PC-9 (cell line): Measurements from ENCODE around the gene KCNH8. TPM values are rescaled to one million over a fixed set of nuclear protein-coding genes. Genes with fewer than 3 reads are reported as not detected.
"Not testable (repeated sequence)": the region's sequence is repeated elsewhere in the genome, so short reads cannot be mapped to it uniquely, and the experiment has no call there.

Experiments
- BruUV-seq: library from RNA; stranded (reverse); fragments of 400-500 nt; replicated peaks from 2 replicates; lab custom pipeline; 2021; lab: Mats Ljungman, UMichigan
- CTCF ChIA-PET: fragments of 300-600 bp; sonication (Branson Sonifier 250); formaldehyde crosslinking; loops from one replicate; lab custom pipeline; 2022; ENCODE audit warnings: antibody characterized with exemption; lab: Charles Lee
- POLR2A ChIA-PET: fragments of 300-600 bp; sonication (Branson Sonifier 250); formaldehyde crosslinking; loops from one replicate; lab custom pipeline; 2022; ENCODE audit warnings: antibody characterized with exemption; ENCODE audit not compliant: unreplicated experiment; lab: Charles Lee
- DNase-seq, 2 experiments: peaks; one replicate each; pipeline versions ENCODE4 v3.0.0 to v3.0.0-alpha.2; 2015 to 2022; ENCODE audit warnings: mixed read lengths in 1 of 2
- H2AFZ ChIP-seq: fragments of 200-600 bp; sonication (generic); 2 replicates; pipeline ENCODE4 v1.8.1; 2017; ENCODE audit warnings: antibody characterized with exemption
- H3F3A ChIP-seq: fragments of 200-600 bp; sonication (generic); 2 replicates; pipeline ENCODE4 v1.8.1; 2017; ENCODE audit warnings: antibody characterized with exemption, mild to moderate bottlenecking, low read depth; ENCODE audit not compliant: insufficient read depth
- H3K27ac ChIP-seq: fragments of 200-600 bp; sonication (generic); 2 replicates; pipeline ENCODE4 v1.6.1; 2016; ENCODE audit warnings: mixed run types
- H3K27me3 ChIP-seq: fragments of 200-600 bp; sonication (generic); 2 replicates; pipeline ENCODE4 v1.6.1; 2016; ENCODE audit warnings: low read depth, mixed run types; ENCODE audit not compliant: insufficient read depth
- H3K36me3 ChIP-seq: fragments of 200-600 bp; sonication (generic); 2 replicates; pipeline ENCODE4 v1.6.1; 2016; ENCODE audit warnings: low read depth, mixed run types
- H3K4me1 ChIP-seq: fragments of 200-600 bp; sonication (generic); replicated peaks from 2 replicates; pipeline ENCODE4 v1.6.1; 2016; ENCODE audit warnings: mixed run types; ENCODE audit not compliant: insufficient read depth
- H3K4me2 ChIP-seq: fragments of 200-600 bp; sonication (generic); 2 replicates; pipeline ENCODE4 v1.6.1; 2017; ENCODE audit warnings: mixed run types
- H3K4me3 ChIP-seq: fragments of 200-600 bp; sonication (generic); 2 replicates; pipeline ENCODE4 v1.6.1; 2016; ENCODE audit warnings: mixed run types
- H3K79me2 ChIP-seq: fragments of 200-600 bp; sonication (generic); 2 replicates; pipeline ENCODE4 v1.6.1; 2017; ENCODE audit warnings: low read depth, mixed run types
- H3K9me2 ChIP-seq: fragments of 200-600 bp; sonication (generic); 2 replicates; pipeline ENCODE4 v1.8.1; 2017; ENCODE audit warnings: mild to moderate bottlenecking; ENCODE audit not compliant: insufficient read depth
- H3K9me3 ChIP-seq: fragments of 200-600 bp; sonication (generic); 2 replicates; pipeline ENCODE4 v1.8.1; 2016; ENCODE audit warnings: low read depth; ENCODE audit not compliant: insufficient read depth
- H4K20me1 ChIP-seq: fragments of 200-600 bp; sonication (generic); 2 replicates; pipeline ENCODE4 v1.8.1; 2017; ENCODE audit not compliant: insufficient read depth
- EZH2 ChIP-seq: fragments of 200-600 bp; sonication (generic); IDR thresholded peaks from 2 replicates; pipeline ENCODE4 v1.8.0; 2017; ENCODE audit warnings: antibody characterized with exemption, low read depth
- intact Hi-C: fragments of 100-400 bp; cut with micrococcal nuclease; formaldehyde crosslinking; loops from one replicate; pipeline ENCODE4 v1.10.0; 2022; ENCODE audit not compliant: unreplicated experiment
- total RNA-seq: library from RNA; stranded (reverse); gene quantifications from 2 replicates; pipeline ENCODE4 v1.2.3, GENCODE V29; 2021
- TF ChIP-seq, protein P1 (sequence below): fragments of 200-600 bp; sonication (generic); conservative IDR thresholded peaks from 2 replicates; pipeline ENCODE4 v1.6.1; 2017; ENCODE audit warnings: mixed run types, antibody characterized with exemption, mild to moderate bottlenecking, moderate library complexity

The KCNH8 gene
- total RNA-seq, 1 experiment from 2014 or later, result 0.63 TPM

DNA sequence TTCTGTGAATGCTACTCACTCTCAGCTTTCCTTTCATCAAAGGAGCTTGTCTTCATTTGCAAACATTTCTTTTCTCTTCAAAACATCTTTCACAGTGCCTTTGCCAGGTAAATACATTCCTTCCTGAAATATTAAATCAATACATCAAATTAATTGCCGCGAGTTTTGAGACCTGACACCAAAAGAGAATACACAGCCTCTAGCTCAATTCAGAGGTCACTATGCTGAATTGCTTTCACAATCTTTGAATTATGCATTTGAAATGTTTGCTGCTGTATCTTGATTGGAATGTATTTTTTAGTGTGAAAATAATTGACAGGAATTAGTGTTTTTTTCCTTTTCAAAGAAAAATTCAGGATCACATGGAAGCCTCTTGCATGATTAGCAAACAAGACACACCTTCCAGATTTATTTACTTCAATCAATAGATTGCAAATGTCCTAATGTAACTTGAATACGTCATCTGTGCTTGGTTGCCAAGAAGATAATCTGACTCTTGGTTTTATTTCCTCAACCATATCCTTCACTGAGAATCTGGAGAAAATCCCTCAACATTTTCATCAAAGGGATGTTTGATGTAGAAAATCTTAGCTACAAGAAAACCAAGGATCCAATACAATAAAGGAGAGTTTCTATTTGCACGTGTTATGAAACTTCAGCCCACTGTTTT, 83.6 kb downstream of the KCNH8 start:
- no peaks in the 10 kb centered on the region for H3K79me2 ChIP-seq
- H3K4me3 ChIP-seq, result no peak overlapping the region
- no peaks in the 10 kb centered on the region for H3K9me2 ChIP-seq
- TF ChIP-seq, protein P1, sequence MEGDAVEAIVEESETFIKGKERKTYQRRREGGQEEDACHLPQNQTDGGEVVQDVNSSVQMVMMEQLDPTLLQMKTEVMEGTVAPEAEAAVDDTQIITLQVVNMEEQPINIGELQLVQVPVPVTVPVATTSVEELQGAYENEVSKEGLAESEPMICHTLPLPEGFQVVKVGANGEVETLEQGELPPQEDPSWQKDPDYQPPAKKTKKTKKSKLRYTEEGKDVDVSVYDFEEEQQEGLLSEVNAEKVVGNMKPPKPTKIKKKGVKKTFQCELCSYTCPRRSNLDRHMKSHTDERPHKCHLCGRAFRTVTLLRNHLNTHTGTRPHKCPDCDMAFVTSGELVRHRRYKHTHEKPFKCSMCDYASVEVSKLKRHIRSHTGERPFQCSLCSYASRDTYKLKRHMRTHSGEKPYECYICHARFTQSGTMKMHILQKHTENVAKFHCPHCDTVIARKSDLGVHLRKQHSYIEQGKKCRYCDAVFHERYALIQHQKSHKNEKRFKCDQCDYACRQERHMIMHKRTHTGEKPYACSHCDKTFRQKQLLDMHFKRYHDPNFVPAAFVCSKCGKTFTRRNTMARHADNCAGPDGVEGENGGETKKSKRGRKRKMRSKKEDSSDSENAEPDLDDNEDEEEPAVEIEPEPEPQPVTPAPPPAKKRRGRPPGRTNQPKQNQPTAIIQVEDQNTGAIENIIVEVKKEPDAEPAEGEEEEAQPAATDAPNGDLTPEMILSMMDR, result no peak
- TF ChIP-seq EZH2, result no peak
- no peak overlapping the region for H3K27ac ChIP-seq
- intact Hi-C loops, result loop anchor here (10.0 kb wide), 1 partner anchor 633 kb away; no protein-coding TSS in a partner anchor
- H3K4me2 ChIP-seq, result no peak overlapping the region
- ChIA-PET CTCF (no interaction called here), POLR2A (no interaction called here)
- no peak overlapping the region for H2AFZ ChIP-seq
- no peaks in the 10 kb centered on the region for H3F3A ChIP-seq
- no peak for DNase-seq
- no peaks in the 10 kb centered on the region for H4K20me1 ChIP-seq
- no peaks in the 10 kb centered on the region for H3K27me3 ChIP-seq
- H3K9me3 ChIP-seq, result no peaks in the 10 kb centered on the region
- no peaks in the 10 kb centered on the region for H3K36me3 ChIP-seq
- H3K4me1 ChIP-seq, result no peaks in the 10 kb centered on the region
- BruUV-seq, result no TSS peak

DNA sequence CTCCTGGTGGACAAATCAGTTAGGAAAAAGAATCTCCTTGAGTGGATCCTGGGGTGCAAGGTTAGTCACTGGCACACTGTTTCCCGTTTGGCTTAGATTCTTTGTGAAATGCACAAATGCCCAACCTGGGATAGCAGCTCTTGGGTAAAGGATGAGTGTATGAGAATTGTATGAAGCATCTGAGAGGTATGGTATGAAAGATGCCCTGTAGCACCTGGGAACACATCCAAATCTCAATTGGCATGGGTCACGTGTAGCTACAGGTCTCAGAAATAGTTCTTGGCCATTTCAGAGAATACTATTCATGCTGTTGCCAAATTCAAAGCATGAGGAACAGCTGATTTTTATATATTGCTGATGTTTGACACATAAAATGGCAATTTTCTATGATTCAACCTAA, 84.3 kb downstream of the KCNH8 start:
- no peak for TF ChIP-seq EZH2
- TF ChIP-seq, protein P1, result no peak
- no peaks in the 10 kb centered on the region for H3K9me2 ChIP-seq
- intact Hi-C loops, result loop anchor here (10.0 kb wide), 1 partner anchor 632 kb away; no protein-coding TSS in a partner anchor
- POLR2A ChIA-PET, result no interaction called here
- H3F3A ChIP-seq, result no peaks in the 10 kb centered on the region
- H3K4me3 ChIP-seq, result no peak overlapping the region
- no peaks in the 10 kb centered on the region for H4K20me1 ChIP-seq
- CTCF ChIA-PET, result no interaction called here
- DNase-seq, result no peak
- H3K27ac ChIP-seq, result no peak overlapping the region
- H2AFZ ChIP-seq, result no peak overlapping the region
- H3K4me1 ChIP-seq, result no peaks in the 10 kb centered on the region
- no peak overlapping the region for H3K4me2 ChIP-seq
- no peaks in the 10 kb centered on the region for H3K36me3 ChIP-seq
- H3K9me3 ChIP-seq, result no peaks in the 10 kb centered on the region
- H3K79me2 ChIP-seq, result no peaks in the 10 kb centered on the region
- H3K27me3 ChIP-seq, result no peaks in the 10 kb centered on the region
- no TSS peak for BruUV-seq

DNA sequence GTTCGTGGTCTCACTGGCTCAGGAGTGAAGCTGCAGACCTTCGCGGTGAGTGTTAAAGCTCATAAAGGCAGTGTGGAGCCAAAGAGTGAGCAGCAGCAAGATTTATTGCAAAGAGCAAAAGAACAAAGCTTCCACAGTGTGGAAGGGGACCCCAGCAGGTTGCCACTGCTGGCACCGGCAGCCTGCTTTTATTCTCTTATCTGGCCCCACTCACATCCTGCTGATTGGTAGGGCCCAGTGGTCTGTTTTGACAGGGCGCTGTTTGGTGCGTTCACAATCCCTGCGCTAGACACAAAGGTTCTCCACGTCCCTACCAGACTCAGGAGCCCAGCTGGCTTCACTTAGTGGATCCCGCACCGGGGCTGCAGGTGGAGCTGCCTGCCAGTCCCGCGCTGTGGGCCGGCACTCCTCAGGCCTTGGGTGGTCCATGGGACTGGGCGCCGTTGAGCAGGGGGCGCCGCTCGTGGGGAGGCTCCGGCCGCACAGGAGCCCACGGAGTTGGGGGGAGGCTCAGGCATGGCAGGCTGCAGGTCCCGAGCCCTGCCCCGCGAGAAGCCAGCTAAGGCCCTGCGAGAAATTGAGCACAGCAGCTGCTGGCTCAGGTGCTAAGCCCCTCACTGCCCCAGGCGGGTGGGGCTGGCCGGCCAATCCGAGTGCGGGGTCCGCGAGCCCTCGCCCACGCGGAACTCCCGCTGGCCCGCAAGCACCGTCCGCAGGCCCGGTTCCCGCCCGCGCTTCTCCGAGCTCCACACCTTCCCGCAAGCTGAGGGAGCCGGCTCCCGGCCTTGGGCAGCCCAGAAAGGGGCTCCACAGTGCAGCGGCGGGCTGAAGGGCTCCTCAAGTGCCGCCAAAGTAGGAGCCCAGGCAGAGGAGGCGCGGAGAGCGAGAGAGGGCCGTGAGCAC, 85.8 kb downstream of the KCNH8 start:
- H3K27me3 ChIP-seq, H3K27ac ChIP-seq, H3K36me3 ChIP-seq, H4K20me1 ChIP-seq, CTCF ChIA-PET, DNase-seq, H3K9me3 ChIP-seq, H3K79me2 ChIP-seq, H2AFZ ChIP-seq, H3K4me2 ChIP-seq, H3F3A ChIP-seq, H3K4me1 ChIP-seq, POLR2A ChIA-PET, BruUV-seq, H3K4me3 ChIP-seq, H3K9me2 ChIP-seq: not testable (repeated sequence)
- intact Hi-C loops, result loop anchor here (10.0 kb wide), 1 partner anchor 631 kb away; no protein-coding TSS in a partner anchor
